Right cardiac atrium (tissue), 5 donors: ENCODE results near the gene MRPL1. TPM values are rescaled to one million over a fixed set of nuclear protein-coding genes. Genes with fewer than 3 reads are reported as not detected.
A peak's percentile ranks its signal among the peaks of the same experiment; 100 is the strongest.

Experiments used
- ATAC-seq, 2 donors: fragments of 200-7000 bp; cut with Tn5 transposase; one replicate each; pipeline versions ENCODE4 v1.8.0 to v1.9.1; 2020; ENCODE audit warnings: moderate library complexity in 2 of 2, mild to moderate bottlenecking in 1 of 2
- DNase-seq, 3 donors: peaks; one replicate each; pipeline ENCODE4 v3.0.0-alpha.2; 2020
- H3K27ac ChIP-seq: one replicate; pipeline ENCODE4 v1.5.1; 2013; ENCODE audit warnings: mild to moderate bottlenecking, low read length, control low read depth, moderate library complexity
- H3K27me3 ChIP-seq: one replicate; pipeline ENCODE4 v1.6.1; 2013; ENCODE audit not compliant: control insufficient read depth, insufficient read depth
- H3K4me1 ChIP-seq: one replicate; pipeline ENCODE4 v1.6.1; 2013; ENCODE audit warnings: low read length; ENCODE audit not compliant: control insufficient read depth, insufficient read depth
- H3K4me3 ChIP-seq: one replicate; pipeline ENCODE4 v1.5.1; 2013; ENCODE audit warnings: low read length, control low read depth
- H3K9me3 ChIP-seq: one replicate; pipeline ENCODE4 v1.6.1; 2013; ENCODE audit warnings: low read length; ENCODE audit not compliant: control insufficient read depth
- WGBS: extraction: QIAGEN DNeasy Blood & Tissue Kit; methylation state at CpG from one replicate; pipeline ENCODE4 v1.1.7; 2013; 5-methylcytosine and 5-hydroxymethylcytosine counted together
- intact Hi-C, 4 donors: fragments of 100-400 bp; cut with DNase I; formaldehyde crosslinking; loops; one replicate each; pipeline versions ENCODE4 v1.11.0 to v1.14.0; 2022 to 2023
- polyA plus RNA-seq: library from polyadenylated mRNA; stranded (reverse); fragments of 200-250 nt; gene quantifications from one replicate; pipeline ENCODE4 v1.2.3, GENCODE V29; 2013
- total RNA-seq, 4 donors: library from RNA; stranded (reverse); fragmentation: NEBNext Ultra II Directional; extraction: Animal tissue kit (Norgen Biotek cat#: 25700); gene quantifications; one replicate each; pipeline ENCODE4 v1.2.1, GENCODE V29; 2021
- donor health status: healthy with polysubstance abuse.
- donor health status: DM: no; HTN: yes; CAD: no.
- donor health status: DM: no; HTN: no; CAD: no.
- donor health status: DM: no; HTN: yes; CAD: no; lungs with severe emphysema.
- donor health status: DM: yes; HTN: yes; CAD: no.

Gene MRPL1
- total and polyA plus RNA-seq, 5 donors, result 34.1 to 50.5 (median 39.1) TPM

GRCh38 chr4:77917075-77917474, 54.4 kb downstream of the MRPL1 start:
- WGBS, result 95% methylated on average over 2 of the region's 2 CpGs

DNA sequence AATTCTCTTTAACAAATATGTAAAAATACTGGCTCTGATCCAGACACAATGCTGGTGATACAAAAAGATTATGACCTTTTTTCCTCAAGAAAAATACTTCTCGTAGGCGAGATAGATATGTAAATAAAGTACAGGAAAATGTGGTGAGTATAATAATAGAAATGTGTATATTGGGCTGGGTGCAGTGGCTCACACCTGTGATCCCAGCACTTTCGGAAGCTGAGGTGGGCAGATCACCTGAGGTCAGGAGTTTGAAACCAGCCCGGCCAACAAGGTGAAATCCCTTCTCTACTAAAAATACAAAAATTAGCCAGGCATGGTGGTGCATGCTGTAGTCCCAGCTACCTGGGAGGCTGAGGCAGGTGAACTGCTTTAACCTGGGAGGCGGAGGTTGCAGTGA, 55.0 kb downstream of the MRPL1 start:
- H3K9me3 ChIP-seq, result no peaks in the 10 kb centered on the region
- no peaks in the 10 kb centered on the region for H3K27me3 ChIP-seq
- 80% methylated on average over 5 of the region's 5 CpGs for WGBS
- H3K4me1 ChIP-seq, result peaks cover 2% of the 10 kb centered on the region
- H3K4me3 ChIP-seq, result no peak overlapping the region
- ATAC-seq (no peak), DNase-seq (no peak)
- intact Hi-C loops, result no loop called here
- H3K27ac ChIP-seq, result no peak overlapping the region

More at GRCh38 chr4:77917075-77917474, 54.4 kb downstream of the MRPL1 start:
- intact Hi-C loops, result no loop called here
- H3K4me3 ChIP-seq, result no peak overlapping the region
- H3K9me3 ChIP-seq, result no peaks in the 10 kb centered on the region
- peaks cover 2% of the 10 kb centered on the region for H3K4me1 ChIP-seq
- H3K27ac ChIP-seq, result no peak overlapping the region
- H3K27me3 ChIP-seq, result no peaks in the 10 kb centered on the region
- DNase-seq (no peak), ATAC-seq (no peak)

GRCh38 chr4:77920371-77920770, 57.7 kb downstream of the MRPL1 start:
- ATAC-seq (no peak), DNase-seq (no peak)
- no peak overlapping the region for H3K4me3 ChIP-seq
- H3K4me1 ChIP-seq, result peaks cover 2% of the 10 kb centered on the region
- intact Hi-C loops, result no loop called here
- H3K9me3 ChIP-seq, result no peaks in the 10 kb centered on the region
- 77% methylated on average over 3 of the region's 3 CpGs for WGBS
- peak overlapping the region; percentile 52 for H3K27ac ChIP-seq
- no peaks in the 10 kb centered on the region for H3K27me3 ChIP-seq

DNA sequence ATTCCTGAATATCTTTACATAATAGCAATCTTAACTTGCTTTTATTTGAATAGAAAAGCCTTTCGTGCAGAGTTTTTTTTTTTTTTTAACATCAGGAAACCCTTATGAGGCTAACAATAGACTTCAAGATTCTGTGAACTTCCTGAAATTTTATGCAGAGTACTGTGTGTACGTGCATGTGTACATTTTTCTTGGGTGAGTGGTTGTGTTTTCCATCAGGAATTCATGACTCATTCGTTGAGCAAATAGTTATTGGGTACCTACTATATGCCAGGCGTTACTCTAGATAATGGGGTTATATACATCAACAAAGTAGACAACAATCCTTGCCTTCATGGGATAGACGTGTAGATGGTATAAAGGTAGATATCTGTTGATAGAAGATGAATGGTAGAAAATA, 59.1 kb downstream of the MRPL1 start:
- 55% methylated on average over 5 of the region's 5 CpGs for WGBS
- intact Hi-C loops, result no loop called here
- peak; percentile 75 to 86 for ATAC-seq

DNA sequence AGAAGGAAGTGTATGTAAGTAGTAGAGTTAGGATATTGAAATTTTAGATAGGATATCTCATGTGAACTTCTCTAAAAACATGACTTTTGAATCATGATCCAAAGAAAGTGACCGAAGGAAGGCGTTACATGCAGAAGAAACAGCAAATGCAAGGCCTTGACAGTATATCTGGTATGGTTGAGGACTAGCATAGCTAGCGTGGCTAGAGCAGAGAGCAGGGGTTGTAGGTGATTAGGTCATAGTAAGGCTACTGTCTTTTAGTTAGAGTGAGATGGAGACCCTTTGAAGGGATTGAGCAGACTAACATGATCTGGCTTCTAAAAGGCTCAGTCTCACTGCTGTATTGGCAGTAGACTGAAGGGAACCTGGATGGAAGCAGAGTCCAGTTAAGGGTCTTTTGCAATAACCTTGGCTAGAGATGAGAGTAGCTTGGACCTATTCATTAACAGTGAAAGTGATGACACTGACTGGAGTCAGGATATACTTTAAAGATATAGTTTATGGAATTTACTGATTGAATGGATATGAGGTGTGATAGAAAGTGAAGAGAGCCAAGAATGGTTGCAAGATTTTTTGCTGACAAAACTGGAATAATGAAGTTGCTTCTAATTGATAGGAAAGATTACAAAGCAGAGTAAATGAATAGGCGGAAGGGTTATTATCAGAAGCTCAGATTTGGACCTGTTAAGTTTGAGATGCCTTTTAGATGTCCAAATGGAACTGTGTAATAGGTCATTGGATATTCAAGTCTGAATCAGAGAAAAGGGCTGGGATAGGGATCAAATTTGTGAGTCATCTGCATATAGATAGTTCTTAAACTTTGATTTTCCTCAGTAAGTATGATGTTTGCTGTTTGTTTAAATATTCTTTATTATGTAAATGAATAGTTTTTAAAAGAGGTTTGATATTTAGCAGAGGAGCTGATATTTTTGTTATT, 59.8 kb downstream of the MRPL1 start:
- peak in 1 of 2 donors; percentile 51 for ATAC-seq
- H3K27ac ChIP-seq, result peak overlapping the region; percentile 28
- no peak overlapping the region for H3K4me3 ChIP-seq
- H3K4me1 ChIP-seq, result peaks cover 4% of the 10 kb centered on the region
- DNase-seq, result no peak
- 88% methylated on average over 4 of the region's 4 CpGs for WGBS
- intact Hi-C loops, result no loop called here
- no peaks in the 10 kb centered on the region for H3K9me3 ChIP-seq
- no peaks in the 10 kb centered on the region for H3K27me3 ChIP-seq

More for the DNA sequence above, 59.1 kb downstream of the MRPL1 start:
- no peak for DNase-seq
- no peaks in the 10 kb centered on the region for H3K9me3 ChIP-seq
- H3K27me3 ChIP-seq, result no peaks in the 10 kb centered on the region
- no peak overlapping the region for H3K4me3 ChIP-seq
- H3K4me1 ChIP-seq, result peaks cover 4% of the 10 kb centered on the region
- no peak overlapping the region for H3K27ac ChIP-seq

DNA sequence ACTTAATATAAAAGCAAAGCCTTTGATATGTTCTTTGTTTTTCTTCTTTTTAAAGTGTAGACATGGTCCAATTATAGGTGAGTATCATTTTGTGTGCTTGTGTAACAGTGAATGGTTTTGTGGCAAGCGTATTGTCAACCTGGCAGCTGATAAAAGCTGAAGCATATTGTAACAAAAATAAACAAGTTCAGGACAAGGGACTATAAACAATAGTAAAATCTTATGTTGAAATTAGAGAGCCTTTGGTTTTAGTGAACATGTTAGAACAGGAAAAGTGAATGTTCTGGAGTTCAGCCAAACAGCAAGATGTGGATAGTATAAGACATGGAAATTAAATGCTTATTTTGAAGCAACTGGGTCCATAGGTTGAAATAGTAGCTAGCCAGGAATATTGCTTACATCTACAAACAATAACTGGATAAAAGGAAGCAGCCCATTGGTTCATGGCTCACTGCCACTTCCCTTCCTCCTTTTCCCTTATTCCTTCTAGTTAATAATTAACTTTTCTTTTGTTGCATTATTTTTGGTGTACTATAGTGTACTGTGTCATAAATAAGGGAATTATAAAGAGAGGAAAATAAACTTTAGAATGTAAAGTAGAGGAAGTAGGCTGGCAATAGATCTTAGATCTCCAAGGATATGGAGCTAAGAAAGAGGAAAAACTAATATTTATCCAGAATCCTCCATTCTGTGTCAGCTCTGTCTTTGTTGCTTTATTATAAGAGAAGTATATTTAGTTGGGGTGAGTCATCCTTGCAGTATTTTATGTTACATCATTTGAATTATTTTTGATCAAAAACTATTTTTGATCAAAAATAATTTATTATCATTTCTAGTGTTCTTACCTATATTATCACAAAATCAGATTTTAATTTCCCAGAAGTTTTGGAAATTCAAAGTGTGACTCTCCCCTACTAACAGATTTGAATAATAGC, 65.6 kb downstream of the MRPL1 start:
- Histone ChIP-seq H3K9me3 (no peaks in the 10 kb centered on the region), H3K27ac (no peak overlapping the region), H3K4me3 (no peak overlapping the region), H3K4me1 (peaks cover 3% of the 10 kb centered on the region), H3K27me3 (no peaks in the 10 kb centered on the region)
- no peak for ATAC-seq
- intact Hi-C loops, result no loop called here
- WGBS, result 74% methylated on average over 1 of the region's 1 CpG
- no peak for DNase-seq

DNA sequence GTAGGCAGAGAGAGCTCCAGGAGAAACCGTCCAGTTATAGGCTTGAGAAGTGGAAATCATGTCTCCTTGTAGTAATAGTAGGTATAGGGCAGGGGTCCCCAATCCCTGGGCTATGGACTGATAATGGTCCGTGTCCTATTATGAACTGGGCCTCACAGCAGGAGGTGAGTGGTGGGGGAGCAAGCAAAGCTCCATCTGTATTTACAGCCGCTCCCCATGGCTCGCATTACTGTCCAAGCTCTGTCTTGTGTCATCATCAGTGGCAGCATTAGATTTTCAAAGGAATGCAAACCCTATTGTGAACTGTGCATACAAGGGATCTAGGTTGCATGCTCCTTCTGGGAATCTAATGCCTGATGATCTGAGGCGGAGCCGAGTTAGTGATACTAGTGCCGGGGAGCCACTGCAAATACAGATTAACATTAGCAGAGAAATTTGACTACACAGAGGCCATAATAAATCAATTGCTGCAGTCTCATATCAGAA, 67.6 kb downstream of the MRPL1 start:
- no peaks in the 10 kb centered on the region for H3K9me3 ChIP-seq
- ATAC-seq, result no peak
- peaks cover 3% of the 10 kb centered on the region for H3K4me1 ChIP-seq
- no peak for DNase-seq
- no peaks in the 10 kb centered on the region for H3K27me3 ChIP-seq
- H3K27ac ChIP-seq, result no peak overlapping the region
- H3K4me3 ChIP-seq, result no peak overlapping the region
- 95% methylated on average over 7 of the region's 7 CpGs for WGBS
- intact Hi-C loops, result no loop called here

- no peaks in the 10 kb centered on the region for H3K9me3 ChIP-seq
- DNase-seq, result no peak
- H3K4me3 ChIP-seq, result no peak overlapping the region
- intact Hi-C loops, result no loop called here
- 90% methylated on average over 4 of the region's 4 CpGs for WGBS
- no peaks in the 10 kb centered on the region for H3K27me3 ChIP-seq
- H3K4me1 ChIP-seq, result peaks cover 3% of the 10 kb centered on the region
- ATAC-seq, result no peak
- no peak overlapping the region for H3K27ac ChIP-seq
These were observed 68.2 kb downstream of the MRPL1 start for GRCh38 chr4:77930876-77931275.

DNA sequence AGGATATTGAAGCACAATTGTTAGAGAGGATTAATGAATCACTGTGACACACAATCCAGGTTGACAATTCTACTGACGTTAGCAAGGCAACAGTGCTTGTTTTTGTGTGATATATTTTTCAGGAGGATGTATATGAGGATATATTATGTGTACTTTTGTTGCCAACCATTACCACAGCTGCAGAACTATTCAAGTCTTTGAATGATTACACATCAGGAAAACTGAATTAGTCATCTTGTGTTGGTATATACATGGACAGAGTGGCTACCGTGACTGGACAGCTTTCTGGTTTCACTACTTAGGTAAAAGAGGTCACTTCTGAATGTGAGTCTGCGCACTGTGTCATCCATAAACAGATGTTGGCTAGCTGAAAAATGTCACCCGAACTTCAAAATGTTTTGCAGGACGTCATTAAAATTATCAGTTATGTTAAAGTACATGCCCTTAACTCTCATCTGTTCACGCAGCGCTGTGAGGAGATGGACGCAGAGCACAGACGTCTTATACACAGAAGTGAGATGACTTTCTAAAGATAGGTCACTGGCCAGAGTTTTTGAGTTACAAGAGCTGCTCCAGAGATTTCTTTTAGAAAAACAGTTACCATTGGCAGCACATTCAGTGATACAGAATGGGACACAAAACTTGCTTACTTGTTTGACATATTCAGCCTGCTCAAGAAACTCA, 69.0 kb downstream of the MRPL1 start:
- WGBS, result 44% methylated on average over 9 of the region's 9 CpGs
- DNase-seq, result no peak
- Histone ChIP-seq H3K27ac (peak overlapping the region; percentile 27), H3K4me3 (no peak overlapping the region), H3K4me1 (peaks cover 2% of the 10 kb centered on the region), H3K9me3 (no peaks in the 10 kb centered on the region), H3K27me3 (no peaks in the 10 kb centered on the region)
- intact Hi-C loops, result no loop called here
- ATAC-seq, result peak; percentile 51 to 66

- Histone ChIP-seq H3K9me3 (no peaks in the 10 kb centered on the region), H3K4me3 (no peak overlapping the region), H3K4me1 (no peaks in the 10 kb centered on the region), H3K27me3 (no peaks in the 10 kb centered on the region), H3K27ac (no peak overlapping the region)
- DNase-seq (no peak), ATAC-seq (no peak)
- intact Hi-C loops, result no loop called here
- WGBS, result 98% methylated on average over 1 of the region's 1 CpG
These were observed 75.9 kb downstream of the MRPL1 start for GRCh38 chr4:77938560-77938959.
